HCT116 (cell line): ENCODE data around the gene GARIN5A. TPM values are rescaled to one million over a fixed set of nuclear protein-coding genes. Genes with fewer than 3 reads are reported as not detected.
A peak's percentile ranks its signal among the peaks of the same experiment; 100 is the strongest.

Experiments
- ATAC-seq: fragments of 200-7000 bp; cut with Tn5 transposase; 2 replicates; pipeline ENCODE4 v1.9.1; 2020; ENCODE audit warnings: mild to moderate bottlenecking, moderate library complexity
- BruUV-seq: library from RNA; stranded (reverse); fragments of 400-500 nt; replicated peaks from 2 replicates; lab custom pipeline; 2021; lab: Mats Ljungman, UMichigan
- CTCF ChIA-PET: fragments of 300-600 bp; sonication (Branson Sonifier 250); formaldehyde crosslinking; loops from one replicate; lab custom pipeline; 2021; ENCODE audit warnings: antibody characterized with exemption; lab: Charles Lee
- POLR2A ChIA-PET: fragments of 300-600, 350-600 bp; sonication (Branson Sonifier 250); formaldehyde crosslinking; loops from one replicate; lab custom pipeline; 2021; ENCODE audit warnings: antibody characterized with exemption; lab: Charles Lee
- RAD21 ChIA-PET, 2 experiments: fragments of 300-600 bp; sonication (Branson Sonifier 250); formaldehyde crosslinking; loops; one replicate each; lab custom pipeline; 2023; ENCODE audit warnings: low total read pairs in 2 of 2; ENCODE audit not compliant: uncharacterized antibody in 2 of 2, unreplicated experiment in 2 of 2, low non-redundant PET in 1 of 2; lab: Charles Lee
- DNase-seq: peaks from one replicate; pipeline ENCODE4 v3.0.0-alpha.2; 2010; ENCODE audit warnings: low read depth, low spot score
- H2AFZ ChIP-seq: fragments of 200-600 bp; shearing (Covaris generic), sonication (generic); 2 replicates; pipeline ENCODE4 v1.6.1; 2017; ENCODE audit warnings: low read depth, mixed run types, mixed read lengths, antibody characterized with exemption, low read length; ENCODE audit not compliant: poor library complexity, severe bottlenecking
- H3K27ac ChIP-seq: 2 replicates; pipeline ENCODE4 v1.5.1; 2012; ENCODE audit warnings: low read depth, low read length
- H3K27me3 ChIP-seq: fragments of 200-600 bp; sonication (generic); 2 replicates; pipeline ENCODE4 v1.6.1; 2016; ENCODE audit warnings: mixed run types, low read length, mixed read lengths; ENCODE audit not compliant: insufficient read depth
- H3K36me3 ChIP-seq, 2 experiments: fragments of 200-500 bp in 1 of 2; fragments of 200-600 bp in 1 of 2; sonication (Bioruptor generic) in 1 of 2; sonication (generic) in 1 of 2; 2 replicates each; pipeline versions ENCODE4 v1.5.1 to v1.6.1; 2014 to 2016; ENCODE audit warnings: low read length in 2 of 2, inconsistent platforms in 1 of 2, mixed read lengths in 1 of 2, mixed run types in 1 of 2; ENCODE audit not compliant: insufficient read depth in 2 of 2, control insufficient read depth in 1 of 2
- H3K4me1 ChIP-seq, 2 experiments: fragments of 200-600 bp in 1 of 2; sonication (generic) in 1 of 2; 2 replicates each; pipeline versions ENCODE4 v1.5.1 to v1.6.1; 2012 to 2017; ENCODE audit warnings: low read length in 2 of 2, inconsistent platforms in 1 of 2, mild to moderate bottlenecking in 1 of 2, mixed read lengths in 1 of 2, mixed run types in 1 of 2, moderate library complexity in 1 of 2; ENCODE audit not compliant: insufficient read depth in 2 of 2, control insufficient read depth in 1 of 2
- H3K4me2 ChIP-seq: fragments of 200-600 bp; sonication (generic); 2 replicates; pipeline ENCODE4 v1.6.1; 2017; ENCODE audit warnings: mixed run types, low read length, mixed read lengths
- H3K4me3 ChIP-seq, 2 experiments: fragments of 200-600 bp in 1 of 2; sonication (generic) in 1 of 2; replicated peaks in 1 of 2; 2 replicates each; pipeline ENCODE4 v1.5.1; 2011 to 2016; ENCODE audit warnings: low read length in 2 of 2, control low read depth in 1 of 2, low read depth in 1 of 2, mild to moderate bottlenecking in 1 of 2, mixed read lengths in 1 of 2, mixed run types in 1 of 2
- H3K79me2 ChIP-seq: fragments of 200-600 bp; sonication (generic); 2 replicates; pipeline ENCODE4 v1.6.1; 2017; ENCODE audit warnings: mild to moderate bottlenecking, mixed run types, low read length, moderate library complexity, mixed read lengths; ENCODE audit not compliant: insufficient read depth
- H3K9ac ChIP-seq: fragments of 200-600 bp; sonication (generic); 2 replicates; pipeline ENCODE4 v1.6.1; 2016; ENCODE audit warnings: low read length, mixed read lengths
- H3K9me2 ChIP-seq: fragments of 200-600 bp; sonication (generic), shearing (Covaris generic); 2 replicates; pipeline ENCODE4 v1.6.1; 2017; ENCODE audit warnings: mixed run types, mild to moderate bottlenecking, moderate library complexity; ENCODE audit not compliant: insufficient read depth
- H3K9me3 ChIP-seq, 2 experiments: fragments of 200-500 bp in 1 of 2; fragments of 200-600 bp in 1 of 2; sonication (Bioruptor generic) in 1 of 2; sonication (generic) in 1 of 2; 2 replicates each; pipeline ENCODE4 v1.6.1; 2014 to 2017; ENCODE audit warnings: low read length in 2 of 2, mixed read lengths in 2 of 2, inconsistent platforms in 1 of 2, low read depth in 1 of 2, mild to moderate bottlenecking in 1 of 2, mixed run types in 1 of 2, moderate library complexity in 1 of 2; ENCODE audit not compliant: control insufficient read depth in 1 of 2, insufficient read depth in 1 of 2
- H4K20me1 ChIP-seq: fragments of 200-600 bp; sonication (generic), shearing (Covaris generic); 2 replicates; pipeline ENCODE4 v1.6.1; 2017; ENCODE audit warnings: mixed run types, mild to moderate bottlenecking, moderate library complexity; ENCODE audit not compliant: insufficient read depth
- CBX3 ChIP-seq: IDR thresholded peaks from 2 replicates; pipeline ENCODE4 v1.6.1; 2012; ENCODE audit warnings: low read depth
- ELF1 ChIP-seq: IDR thresholded peaks from 2 replicates; pipeline ENCODE4 v1.6.1; 2012; ENCODE audit warnings: low read depth, borderline replicate concordance
- intact Hi-C: fragments of 100-400 bp; cut with micrococcal nuclease; formaldehyde crosslinking; loops from 2 replicates; pipeline ENCODE4 v1.10.0; 2022
- total RNA-seq: library from RNA; stranded (reverse); gene quantifications from one replicate; pipeline ENCODE4 v1.2.1, GENCODE V29; 2021; ENCODE audit not compliant: unreplicated experiment
- TF ChIP-seq, protein P1 (sequence below), 3 experiments: fragments of 200-600 bp in 1 of 3; sonication (generic) in 1 of 3; IDR thresholded peaks in 2 of 3; conservative IDR thresholded peaks in 1 of 3; 2 replicates each; pipeline ENCODE4 v1.5.1; 2012 to 2017; ENCODE audit warnings: low read depth in 2 of 3, low read length in 2 of 3, antibody characterized with exemption in 1 of 3, borderline replicate concordance in 1 of 3, control low read depth in 1 of 3, mild to moderate bottlenecking in 1 of 3, mixed read lengths in 1 of 3, mixed run types in 1 of 3, moderate library complexity in 1 of 3; ENCODE audit not compliant: insufficient read depth in 1 of 3
- TF ChIP-seq, protein P2 (sequence below): IDR thresholded peaks from 2 replicates; pipeline ENCODE4 v1.6.1; 2012; ENCODE audit warnings: low read depth

Gene GARIN5A
- total RNA-seq, 1 experiment from 2014 or later = 12.2 TPM

DNA sequence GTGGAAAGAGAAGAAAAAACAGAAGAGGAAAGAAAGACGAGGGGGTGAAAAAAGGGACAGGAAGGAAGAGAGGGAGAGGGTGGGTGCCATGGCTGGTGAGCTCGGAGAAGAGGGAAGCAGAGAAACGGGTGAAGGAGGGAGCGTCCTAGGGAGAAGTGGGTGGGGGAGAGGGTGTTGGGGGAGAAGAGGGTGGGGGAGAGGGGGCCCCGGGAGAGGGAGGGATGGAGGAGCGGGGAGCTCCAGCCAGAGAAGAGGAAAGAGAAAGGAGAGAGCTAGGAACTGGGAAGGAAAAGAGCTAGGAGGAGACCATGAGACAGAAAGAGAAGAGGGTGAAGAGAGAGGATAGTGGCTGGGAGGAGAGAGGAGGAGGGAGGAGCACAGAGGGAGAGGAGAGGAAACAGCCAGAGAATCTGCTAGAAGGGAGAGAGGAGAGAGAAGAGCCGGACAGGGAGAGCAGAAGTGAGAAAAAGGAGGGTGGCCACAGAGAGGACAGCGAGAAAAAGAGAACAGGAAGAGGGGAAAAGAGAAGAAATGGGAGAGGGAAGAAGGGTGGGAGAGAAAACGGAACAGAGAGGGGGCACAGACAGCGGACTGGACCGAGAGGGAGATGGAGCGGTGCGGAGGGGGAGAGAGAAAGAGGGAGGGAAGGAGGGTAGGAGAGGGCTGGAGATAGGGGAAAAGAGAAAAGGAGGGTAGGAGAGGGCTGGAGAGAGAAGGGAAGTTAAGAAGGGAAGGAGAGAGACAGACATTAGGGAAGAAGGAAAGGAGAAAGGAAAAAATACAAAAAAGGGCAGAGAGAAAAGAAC lies 11.9 kb upstream of the GARIN5A start:
- intact Hi-C loops = no loop called here
- no peak overlapping the region for H3K9ac ChIP-seq
- no peaks in the 10 kb centered on the region for H3K9me2 ChIP-seq
- peaks cover 3 to 6% of the 10 kb centered on the region in 2 experiments; a peak in 1 of 4 replicates for H3K36me3 ChIP-seq
- DNase-seq (no peak), ATAC-seq (no peak)
- BruUV-seq = no TSS peak
- no peak overlapping the region for H2AFZ ChIP-seq
- H3K4me1 ChIP-seq = peaks cover 12 to 16% of the 10 kb centered on the region in 2 experiments
- no peak overlapping the region for H3K27ac ChIP-seq
- RAD21 ChIA-PET = interaction anchor here in 1 of 2 experiments (0.6 kb wide), 1 partner anchor 69 kb away, joined by 3 read pairs; no protein-coding TSS in a partner anchor
- H3K4me2 ChIP-seq = no peak overlapping the region
- POLR2A ChIA-PET = no interaction called here
- no peaks in the 10 kb centered on the region for H3K27me3 ChIP-seq
- no peak overlapping the region for H3K4me3 ChIP-seq
- no peak for TF ChIP-seq ELF1
- TF ChIP-seq, protein P1, sequence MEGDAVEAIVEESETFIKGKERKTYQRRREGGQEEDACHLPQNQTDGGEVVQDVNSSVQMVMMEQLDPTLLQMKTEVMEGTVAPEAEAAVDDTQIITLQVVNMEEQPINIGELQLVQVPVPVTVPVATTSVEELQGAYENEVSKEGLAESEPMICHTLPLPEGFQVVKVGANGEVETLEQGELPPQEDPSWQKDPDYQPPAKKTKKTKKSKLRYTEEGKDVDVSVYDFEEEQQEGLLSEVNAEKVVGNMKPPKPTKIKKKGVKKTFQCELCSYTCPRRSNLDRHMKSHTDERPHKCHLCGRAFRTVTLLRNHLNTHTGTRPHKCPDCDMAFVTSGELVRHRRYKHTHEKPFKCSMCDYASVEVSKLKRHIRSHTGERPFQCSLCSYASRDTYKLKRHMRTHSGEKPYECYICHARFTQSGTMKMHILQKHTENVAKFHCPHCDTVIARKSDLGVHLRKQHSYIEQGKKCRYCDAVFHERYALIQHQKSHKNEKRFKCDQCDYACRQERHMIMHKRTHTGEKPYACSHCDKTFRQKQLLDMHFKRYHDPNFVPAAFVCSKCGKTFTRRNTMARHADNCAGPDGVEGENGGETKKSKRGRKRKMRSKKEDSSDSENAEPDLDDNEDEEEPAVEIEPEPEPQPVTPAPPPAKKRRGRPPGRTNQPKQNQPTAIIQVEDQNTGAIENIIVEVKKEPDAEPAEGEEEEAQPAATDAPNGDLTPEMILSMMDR (IDR thresholded peaks at IDR 0.05 in 2 of 3, conservative IDR thresholded peaks at IDR 0.05 in 1 of 3; ENCODE audit: borderline replicate concordance in 1 of 3, insufficient read depth in 1 of 3, low read depth in 2 of 3, low read length in 2 of 3) = no peak
- no peaks in the 10 kb centered on the region for H3K79me2 ChIP-seq
- CTCF ChIA-PET = no interaction called here
- peaks cover 3 to 12% of the 10 kb centered on the region in 2 experiments; a peak in 1 of 4 replicates for H3K9me3 ChIP-seq
- no peaks in the 10 kb centered on the region for H4K20me1 ChIP-seq

DNA sequence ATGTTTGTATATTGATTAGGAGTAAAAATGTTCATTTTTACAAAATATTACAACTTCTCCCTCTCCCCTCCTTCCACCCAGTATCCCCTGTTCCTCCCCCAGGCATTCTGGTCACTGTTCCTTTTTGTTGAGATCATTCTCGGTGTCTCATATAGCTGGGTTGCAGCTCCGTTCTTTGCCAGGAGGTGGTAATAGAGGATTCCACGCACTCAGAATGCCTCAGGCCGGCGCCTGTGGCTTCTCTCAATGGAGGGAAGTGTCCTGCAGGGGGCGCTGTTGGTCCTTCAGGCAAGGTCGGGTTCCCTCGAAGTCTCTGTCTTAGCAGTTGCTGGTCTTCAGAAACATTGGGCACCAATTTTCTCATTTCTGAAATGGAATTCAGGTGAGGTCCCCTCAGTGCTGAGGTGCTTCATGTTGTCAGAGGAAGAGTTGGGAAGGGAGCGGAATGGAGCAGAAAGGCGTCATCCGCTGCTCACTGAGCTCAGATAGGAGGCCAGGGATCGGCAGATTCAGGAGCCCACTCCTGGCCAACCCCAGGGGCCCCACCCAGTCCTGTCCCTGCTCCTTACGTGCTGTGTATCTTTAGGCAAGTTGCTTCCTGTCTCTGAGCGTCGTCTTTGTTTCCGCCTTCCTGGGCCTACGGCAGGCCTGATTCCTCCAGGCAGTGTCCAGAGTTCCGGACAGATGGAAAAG lies 10.3 kb upstream of the GARIN5A start:
- H3K36me3 ChIP-seq = peaks cover 6 to 21% of the 10 kb centered on the region in 2 experiments; a peak in 2 of 4 replicates
- intact Hi-C loops = no loop called here
- no peaks in the 10 kb centered on the region for H3K27me3 ChIP-seq
- TF ChIP-seq, protein P2, sequence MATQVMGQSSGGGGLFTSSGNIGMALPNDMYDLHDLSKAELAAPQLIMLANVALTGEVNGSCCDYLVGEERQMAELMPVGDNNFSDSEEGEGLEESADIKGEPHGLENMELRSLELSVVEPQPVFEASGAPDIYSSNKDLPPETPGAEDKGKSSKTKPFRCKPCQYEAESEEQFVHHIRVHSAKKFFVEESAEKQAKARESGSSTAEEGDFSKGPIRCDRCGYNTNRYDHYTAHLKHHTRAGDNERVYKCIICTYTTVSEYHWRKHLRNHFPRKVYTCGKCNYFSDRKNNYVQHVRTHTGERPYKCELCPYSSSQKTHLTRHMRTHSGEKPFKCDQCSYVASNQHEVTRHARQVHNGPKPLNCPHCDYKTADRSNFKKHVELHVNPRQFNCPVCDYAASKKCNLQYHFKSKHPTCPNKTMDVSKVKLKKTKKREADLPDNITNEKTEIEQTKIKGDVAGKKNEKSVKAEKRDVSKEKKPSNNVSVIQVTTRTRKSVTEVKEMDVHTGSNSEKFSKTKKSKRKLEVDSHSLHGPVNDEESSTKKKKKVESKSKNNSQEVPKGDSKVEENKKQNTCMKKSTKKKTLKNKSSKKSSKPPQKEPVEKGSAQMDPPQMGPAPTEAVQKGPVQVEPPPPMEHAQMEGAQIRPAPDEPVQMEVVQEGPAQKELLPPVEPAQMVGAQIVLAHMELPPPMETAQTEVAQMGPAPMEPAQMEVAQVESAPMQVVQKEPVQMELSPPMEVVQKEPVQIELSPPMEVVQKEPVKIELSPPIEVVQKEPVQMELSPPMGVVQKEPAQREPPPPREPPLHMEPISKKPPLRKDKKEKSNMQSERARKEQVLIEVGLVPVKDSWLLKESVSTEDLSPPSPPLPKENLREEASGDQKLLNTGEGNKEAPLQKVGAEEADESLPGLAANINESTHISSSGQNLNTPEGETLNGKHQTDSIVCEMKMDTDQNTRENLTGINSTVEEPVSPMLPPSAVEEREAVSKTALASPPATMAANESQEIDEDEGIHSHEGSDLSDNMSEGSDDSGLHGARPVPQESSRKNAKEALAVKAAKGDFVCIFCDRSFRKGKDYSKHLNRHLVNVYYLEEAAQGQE = no peak
- TF ChIP-seq CBX3 = peak; percentile 64; the same call in 1 of the 2 replicates
- TF ChIP-seq, protein P1 (IDR thresholded peaks at IDR 0.05 in 2 of 3, conservative IDR thresholded peaks at IDR 0.05 in 1 of 3; ENCODE audit: borderline replicate concordance in 1 of 3, insufficient read depth in 1 of 3, low read depth in 2 of 3, low read length in 2 of 3) = peak; percentile 74 to 95 (median 77)
- TF ChIP-seq, all 23 proteins: peak for 2
- ATAC-seq (peak; percentile 73), DNase-seq (peak; percentile 80)
- ChIA-PET POLR2A (no interaction called here), RAD21 (no interaction called here), CTCF (no interaction called here)
- Histone ChIP-seq H2AFZ (no peak overlapping the region), H3K79me2 (no peaks in the 10 kb centered on the region), H3K9me2 (no peaks in the 10 kb centered on the region), H3K4me3 (no peak overlapping the region), H4K20me1 (no peaks in the 10 kb centered on the region), H3K4me2 (no peak overlapping the region), H3K4me1 (peaks cover 7 to 8% of the 10 kb centered on the region in 2 experiments), H3K27ac (no peak overlapping the region), H3K9ac (no peak overlapping the region), H3K9me3 (peaks cover 3 to 12% of the 10 kb centered on the region in 2 experiments; a peak in 1 of 4 replicates)
- BruUV-seq = no TSS peak
